HG02970 (cell line): ENCODE results near the gene C13orf42.

Experiments
- ATAC-seq: cut with Tn5 transposase; IDR thresholded peaks from one replicate; pipeline ENCODE4 v1.9.1; 2021; ENCODE audit warnings: mild to moderate bottlenecking, moderate library complexity, moderate number of reproducible peaks; ENCODE audit not compliant: unreplicated experiment, low FRiP score

C13orf42 gene

GRCh38 chr13:51067210-51067701, 43.8 kb downstream of the C13orf42 start:
- ATAC-seq, result no peak

GRCh38 chr13:51066091-51066831, 44.8 kb downstream of the C13orf42 start:
- ATAC-seq, result no peak

GRCh38 chr13:51065372-51066090, 45.5 kb downstream of the C13orf42 start:
- ATAC-seq, result no peak

- ATAC-seq, result no peak
Measured at GRCh38 chr13:51064753-51065152, 46.3 kb downstream of the C13orf42 start.

GRCh38 chr13:51063909-51064308, 47.2 kb downstream of the C13orf42 start:
- no peak for ATAC-seq

- ATAC-seq, result no peak
Measured at GRCh38 chr13:51058461-51059167, 52.5 kb downstream of the C13orf42 start.

- no peak for ATAC-seq
Measured at GRCh38 chr13:51057906-51058305, 53.2 kb downstream of the C13orf42 start.

- ATAC-seq, result no peak
Measured at GRCh38 chr13:51057001-51057400, 54.1 kb downstream of the C13orf42 start.

- ATAC-seq, result no peak
Measured at GRCh38 chr13:51052581-51052980, 58.5 kb downstream of the C13orf42 start.

GRCh38 chr13:51050021-51050830, 60.8 kb downstream of the C13orf42 start:
- ATAC-seq, result no peak

- no peak for ATAC-seq
Measured at GRCh38 chr13:51048616-51049015, 62.5 kb downstream of the C13orf42 start.

- ATAC-seq, result no peak
Measured at GRCh38 chr13:51048166-51048461, 63.0 kb downstream of the C13orf42 start.

GRCh38 chr13:51047434-51048165, 63.5 kb downstream of the C13orf42 start:
- ATAC-seq, result no peak

GRCh38 chr13:51045451-51045850, 65.6 kb downstream of the C13orf42 start:
- ATAC-seq, result no peak

GRCh38 chr13:51044023-51044665, 66.9 kb downstream of the C13orf42 start:
- no peak for ATAC-seq

- no peak for ATAC-seq
Measured at GRCh38 chr13:51043310-51043709, 67.8 kb downstream of the C13orf42 start.

- ATAC-seq, result no peak
Measured at GRCh38 chr13:51041710-51042109, 69.4 kb downstream of the C13orf42 start.

- ATAC-seq, result no peak
Measured at GRCh38 chr13:51041126-51041525, 69.9 kb downstream of the C13orf42 start.

- ATAC-seq, result no peak
Measured at GRCh38 chr13:51040431-51040830, 70.6 kb downstream of the C13orf42 start.
